ENCODE results near the gene CEP57. TPM values are rescaled to one million over a fixed set of nuclear protein-coding genes. Genes with fewer than 3 reads are reported as not detected.

CEP57 gene
- total RNA-seq, 1 donor from 2014 or later = 82.0 TPM

GRCh38 chr11:95764267-95764898, 25.9 kb upstream of the CEP57 start:
- TF ChIP-seq CTCF (conservative IDR thresholded peaks at IDR 0.05) = peak; percentile 87
- DNase-seq (ENCODE audit: low read depth, low spot score) = no peak
- Mint-ChIP-seq H3K27ac (ENCODE audit: unreplicated experiment) (no peak overlapping the region), H3K9me3 (no peaks in the 10 kb centered on the region), H3K36me3 (ENCODE audit: low read depth) (no peaks in the 10 kb centered on the region), H3K27me3 (ENCODE audit: low read depth) (no peaks in the 10 kb centered on the region), H3K4me3 (no peak overlapping the region), H3K4me1 (no peaks in the 10 kb centered on the region)

- DNase-seq (ENCODE audit: low read depth, low spot score) = no peak
- H3K27ac Mint-ChIP-seq (ENCODE audit: unreplicated experiment) = no peak overlapping the region
- H3K4me1 Mint-ChIP-seq = no peaks in the 10 kb centered on the region
- no peaks in the 10 kb centered on the region for H3K9me3 Mint-ChIP-seq
- no peaks in the 10 kb centered on the region for H3K27me3 Mint-ChIP-seq (ENCODE audit: low read depth)
- no peak for TF ChIP-seq CTCF (conservative IDR thresholded peaks at IDR 0.05)
- peaks cover 4% of the 10 kb centered on the region for H3K36me3 Mint-ChIP-seq (ENCODE audit: low read depth)
- no peak overlapping the region for H3K4me3 Mint-ChIP-seq
These were observed 23.6 kb upstream of the CEP57 start for GRCh38 chr11:95766701-95767100.

- Mint-ChIP-seq H3K9me3 (no peaks in the 10 kb centered on the region), H3K27me3 (ENCODE audit: low read depth) (no peaks in the 10 kb centered on the region), H3K27ac (ENCODE audit: unreplicated experiment) (no peak overlapping the region), H3K36me3 (ENCODE audit: low read depth) (peaks cover 4% of the 10 kb centered on the region), H3K4me1 (no peaks in the 10 kb centered on the region), H3K4me3 (no peak overlapping the region)
- no peak for DNase-seq (ENCODE audit: low read depth, low spot score)
- TF ChIP-seq CTCF (conservative IDR thresholded peaks at IDR 0.05) = no peak
These were observed 22.8 kb upstream of the CEP57 start for GRCh38 chr11:95767498-95767897.

- H3K27me3 Mint-ChIP-seq (ENCODE audit: low read depth) = no peaks in the 10 kb centered on the region
- no peak overlapping the region for H3K4me3 Mint-ChIP-seq
- H3K27ac Mint-ChIP-seq (ENCODE audit: unreplicated experiment) = no peak overlapping the region
- no peak for TF ChIP-seq CTCF (conservative IDR thresholded peaks at IDR 0.05)
- DNase-seq (ENCODE audit: low read depth, low spot score) = no peak
- H3K9me3 Mint-ChIP-seq = no peaks in the 10 kb centered on the region
- peaks cover 6% of the 10 kb centered on the region for H3K36me3 Mint-ChIP-seq (ENCODE audit: low read depth)
- H3K4me1 Mint-ChIP-seq = no peaks in the 10 kb centered on the region
These were observed 21.8 kb upstream of the CEP57 start for GRCh38 chr11:95768521-95768920.

GRCh38 chr11:95776859-95777258, 13.4 kb upstream of the CEP57 start:
- Mint-ChIP-seq H3K4me3 (peak overlapping the region; percentile 10), H3K9me3 (no peaks in the 10 kb centered on the region), H3K4me1 (peaks cover 21% of the 10 kb centered on the region), H3K27ac (ENCODE audit: unreplicated experiment) (peak overlapping the region; percentile 73), H3K27me3 (ENCODE audit: low read depth) (no peaks in the 10 kb centered on the region), H3K36me3 (ENCODE audit: low read depth) (peaks cover 5% of the 10 kb centered on the region)
- no peak for TF ChIP-seq CTCF (conservative IDR thresholded peaks at IDR 0.05)
- DNase-seq (ENCODE audit: low read depth, low spot score) = no peak

Measured in neural crest cell (in vitro differentiated cells).